Erythroblast (primary cell): ENCODE measurements around the gene SBF2.

ENCODE experiments used
- GATA1 ChIP-seq: IDR thresholded peaks from 2 replicates; pipeline ENCODE4 v1.6.1; 2011; ENCODE audit warnings: low read depth, mild to moderate bottlenecking, control low read depth, low read length, moderate library complexity
- POLR2A ChIP-seq: IDR thresholded peaks from 2 replicates; pipeline ENCODE4 v1.6.1; 2011; ENCODE audit warnings: mild to moderate bottlenecking, low read length

- no peak for TF ChIP-seq POLR2A
- TF ChIP-seq GATA1, result no peak
Observed at GRCh38 chr11:9765320-9766101, 528.5 kb downstream of the SBF2 start.
